Spinal cord (tissue), 10 donors: ENCODE results near the gene EXOC6. TPM values are rescaled to one million over a fixed set of nuclear protein-coding genes. Genes with fewer than 3 reads are reported as not detected.

Experiments
- DNase-seq, 6 donors: peaks; one replicate each; pipeline versions ENCODE4 v3.0.0 to v3.0.0-alpha.2; 2013 to 2015; ENCODE audit warnings: low spot score in 6 of 6, low read depth in 4 of 6
- H3K27ac ChIP-seq: one replicate; pipeline ENCODE4 v1.5.1; 2013; ENCODE audit warnings: low read depth, low read length, control low read depth
- H3K27me3 ChIP-seq: one replicate; pipeline ENCODE4 v1.6.1; 2013; ENCODE audit warnings: low read length; ENCODE audit not compliant: control insufficient read depth, insufficient read depth
- H3K36me3 ChIP-seq: one replicate; pipeline ENCODE4 v1.6.1; 2013; ENCODE audit warnings: low read length; ENCODE audit not compliant: control insufficient read depth, insufficient read depth
- H3K4me1 ChIP-seq: one replicate; pipeline ENCODE4 v1.6.1; 2013; ENCODE audit warnings: low read length; ENCODE audit not compliant: control insufficient read depth, insufficient read depth
- H3K4me3 ChIP-seq: one replicate; pipeline ENCODE4 v1.5.1; 2013; ENCODE audit warnings: low read depth, low read length, control low read depth
- H3K9me3 ChIP-seq: one replicate; pipeline ENCODE4 v1.6.1; 2013; ENCODE audit warnings: low read length; ENCODE audit not compliant: control insufficient read depth, insufficient read depth
- WGBS: methylation state at CpG from one replicate; pipeline ENCODE4 v1.1.5; 2013; ENCODE audit warnings: missing lambda C conversion rate; ENCODE audit not compliant: insufficient coverage; 5-methylcytosine and 5-hydroxymethylcytosine counted together
- polyA plus RNA-seq, 2 donors: library from polyadenylated mRNA; unstranded; fragments of 120-200 nt; gene quantifications; one replicate each; pipeline ENCODE4 v1.2.1, GENCODE V29; 2013; ENCODE audit not compliant: insufficient read length in 2 of 2
- total RNA-seq, 2 donors: library from RNA; depleted of rRNA in 1 of 2; stranded (reverse); fragments of 120-200 nt in 1 of 2; fragments of >200 nt in 1 of 2; gene quantifications; one replicate each; pipeline versions ENCODE4 v1.2.3 to v1.2.4, GENCODE V29; 2013 to 2014
- donor health status: healthy.

Gene EXOC6
- total and polyA plus RNA-seq, 4 donors = 16.5 to 46.6 (median 21.2) TPM

GRCh38 chr10:93058139-93058538 is 209.8 kb downstream of the EXOC6 start:
- Histone ChIP-seq H3K9me3 (no peaks in the 10 kb centered on the region), H3K27ac (no peak overlapping the region), H3K4me1 (peaks cover 24% of the 10 kb centered on the region), H3K36me3 (peaks cover 5% of the 10 kb centered on the region), H3K4me3 (no peak overlapping the region), H3K27me3 (peaks cover 42% of the 10 kb centered on the region)
- no CpG with 5 or more reads among the region's 3 CpGs for WGBS
- DNase-seq = no peak

- Histone ChIP-seq H3K36me3 (peaks cover 5% of the 10 kb centered on the region), H3K9me3 (no peaks in the 10 kb centered on the region), H3K27me3 (peaks cover 63% of the 10 kb centered on the region), H3K4me3 (no peak within 1 kb of the TSS), H3K4me1 (peaks cover 24% of the 10 kb centered on the region), H3K27ac (no peak within 1 kb of the TSS)
- 12% methylated on average over 65 of the region's 67 CpGs for WGBS
- peak in 1 of 6 donors; percentile 2 for DNase-seq
Measured at GRCh38 chr10:93059975-93060886, 211.9 kb downstream of the EXOC6 start, which contains the start of gene CYP26C1. Gene CYP26C1 (plus strand): TSS chr10:93060798. CDS start chr10:93061264, 466 bp downstream.

GRCh38 chr10:93060887-93061593 is 212.7 kb downstream of the EXOC6 start:
- H3K9me3 ChIP-seq = no peaks in the 10 kb centered on the region
- peaks cover 5% of the 10 kb centered on the region for H3K36me3 ChIP-seq
- DNase-seq = no peak
- 15% methylated on average over 44 of the region's 45 CpGs for WGBS
- H3K4me1 ChIP-seq = peaks cover 31% of the 10 kb centered on the region
- no peak overlapping the region for H3K27ac ChIP-seq
- H3K27me3 ChIP-seq = peaks cover 71% of the 10 kb centered on the region
- H3K4me3 ChIP-seq = no peak overlapping the region

- Histone ChIP-seq H3K27me3 (peaks cover 79% of the 10 kb centered on the region), H3K4me1 (peaks cover 31% of the 10 kb centered on the region), H3K4me3 (no peak overlapping the region), H3K27ac (no peak overlapping the region), H3K9me3 (no peaks in the 10 kb centered on the region), H3K36me3 (peaks cover 5% of the 10 kb centered on the region)
- WGBS = 4% methylated on average over 46 of the region's 57 CpGs
- DNase-seq = peak in 2 of 6 donors; percentile 11 to 16
Measured at GRCh38 chr10:93061594-93062513, 213.5 kb downstream of the EXOC6 start.

- DNase-seq = peak in 1 of 6 donors; percentile 38
- WGBS = under 1% methylated on average over 68 of the region's 68 CpGs
Measured at GRCh38 chr10:93062514-93063143, 214.3 kb downstream of the EXOC6 start.

GRCh38 chr10:93063144-93063976 is 215.0 kb downstream of the EXOC6 start:
- peaks cover 5% of the 10 kb centered on the region for H3K36me3 ChIP-seq
- no peak overlapping the region for H3K27ac ChIP-seq
- no peak overlapping the region for H3K4me3 ChIP-seq
- peaks cover 35% of the 10 kb centered on the region for H3K4me1 ChIP-seq
- DNase-seq = peak in 1 of 6 donors; percentile 9
- H3K9me3 ChIP-seq = no peaks in the 10 kb centered on the region
- WGBS = 12% methylated on average over 41 of the region's 43 CpGs
- H3K27me3 ChIP-seq = peaks cover 94% of the 10 kb centered on the region

More at GRCh38 chr10:93062514-93063143, 214.3 kb downstream of the EXOC6 start:
- peaks cover 87% of the 10 kb centered on the region for H3K27me3 ChIP-seq
- H3K4me1 ChIP-seq = peaks cover 31% of the 10 kb centered on the region
- no peaks in the 10 kb centered on the region for H3K9me3 ChIP-seq
- no peak overlapping the region for H3K27ac ChIP-seq
- peaks cover 5% of the 10 kb centered on the region for H3K36me3 ChIP-seq
- no peak overlapping the region for H3K4me3 ChIP-seq

GRCh38 chr10:93063977-93064660 is 215.8 kb downstream of the EXOC6 start:
- Histone ChIP-seq H3K27me3 (peaks cover 98% of the 10 kb centered on the region), H3K36me3 (peaks cover 5% of the 10 kb centered on the region), H3K4me3 (no peak overlapping the region), H3K9me3 (no peaks in the 10 kb centered on the region), H3K4me1 (peaks cover 43% of the 10 kb centered on the region), H3K27ac (no peak overlapping the region)
- WGBS = 71% methylated on average over 7 of the region's 9 CpGs
- DNase-seq = no peak
